B cell (primary cell): Measurements from ENCODE around the gene DEXI.

Experiments used
- CTCF ChIP-seq: fragments of 200-600 bp; IDR thresholded peaks from one replicate; pipeline ENCODE4 v1.8.0; 2022; ENCODE audit warnings: antibody characterized with exemption, mild to moderate bottlenecking
- EZH2 ChIP-seq: IDR thresholded peaks from 2 replicates; pipeline ENCODE4 v1.6.1; 2012; ENCODE audit warnings: borderline replicate concordance, low read depth, mild to moderate bottlenecking, moderate library complexity, low read length; ENCODE audit not compliant: insufficient read depth, poor library complexity, severe bottlenecking

GRCh38 chr16:10964039-10964890 is 22.0 kb upstream of the DEXI start:
- TF ChIP-seq CTCF (peak; percentile 95), EZH2 (no peak)
